Brain microvascular endothelial cell (primary cell): Measurements from ENCODE around the gene CARD18.
"Not testable (repeated sequence)": the region's sequence is repeated elsewhere in the genome, so short reads cannot be mapped to it uniquely, and the experiment has no call there.

Source experiments
- DNase-seq: peaks from one replicate; pipeline ENCODE4 v3.0.0-alpha.2; 2020
- H3K27ac ChIP-seq: fragments of 250-450 bp; sonication (Bioruptor Pico); 2 replicates; pipeline ENCODE4 v1.5.1; 2020; ENCODE audit warnings: mild to moderate bottlenecking, moderate library complexity
- H3K27me3 ChIP-seq: fragments of 250-450 bp; sonication (Bioruptor Pico); replicated peaks from 2 replicates; pipeline ENCODE4 v1.5.1; 2020; ENCODE audit warnings: mild to moderate bottlenecking
- H3K36me3 ChIP-seq: fragments of 250-450 bp; sonication (Bioruptor Pico); replicated peaks from 2 replicates; pipeline ENCODE4 v1.5.1; 2020; ENCODE audit warnings: mild to moderate bottlenecking
- H3K4me3 ChIP-seq: 2 replicates; pipeline ENCODE4 v1.5.1; 2011; ENCODE audit warnings: low read depth, mild to moderate bottlenecking, control low read depth, low read length, moderate library complexity
- CTCF ChIP-seq: IDR thresholded peaks from 2 replicates; pipeline ENCODE4 v1.5.1; 2011; ENCODE audit warnings: low read depth, mild to moderate bottlenecking, moderate library complexity, low read length, control low read depth, inconsistent platforms; ENCODE audit errors: missing control alignments
- in situ Hi-C: cut with HindIII; loops from 2 replicates; pipeline ENCODE4 v1.10.0; 2017; ENCODE audit warnings: low sequenced_read_pairs, low pct_ligation_motif_present

Gene CARD18

GRCh38 chr11:105103336-105103735 lies 36.2 kb downstream of the CARD18 start:
- Histone ChIP-seq H3K27me3 (no peaks in the 10 kb centered on the region), H3K4me3 (no peak overlapping the region), H3K36me3 (no peaks in the 10 kb centered on the region), H3K27ac (no peak overlapping the region)
- in situ Hi-C loops: no loop called here
- no peak for DNase-seq
- no peak for TF ChIP-seq CTCF

- H3K36me3 ChIP-seq, H3K27me3 ChIP-seq, DNase-seq, H3K4me3 ChIP-seq, in situ Hi-C loops, H3K27ac ChIP-seq: not testable (repeated sequence)
These were observed 37.4 kb downstream of the CARD18 start for GRCh38 chr11:105102079-105102581.

- H3K27me3 ChIP-seq: no peaks in the 10 kb centered on the region
- no peak overlapping the region for H3K4me3 ChIP-seq
- no peak for DNase-seq
- in situ Hi-C loops: no loop called here
- H3K36me3 ChIP-seq: no peaks in the 10 kb centered on the region
- H3K27ac ChIP-seq: no peak overlapping the region
- no peak for TF ChIP-seq CTCF
These were observed 38.5 kb downstream of the CARD18 start for GRCh38 chr11:105100981-105101630.

GRCh38 chr11:105100206-105100605 lies 39.4 kb downstream of the CARD18 start:
- H3K27ac ChIP-seq: no peak overlapping the region
- no peak for DNase-seq
- in situ Hi-C loops: no loop called here
- no peak overlapping the region for H3K4me3 ChIP-seq
- no peak for TF ChIP-seq CTCF
- no peaks in the 10 kb centered on the region for H3K27me3 ChIP-seq
- no peaks in the 10 kb centered on the region for H3K36me3 ChIP-seq

GRCh38 chr11:105099594-105099993 lies 40.0 kb downstream of the CARD18 start:
- H3K36me3 ChIP-seq, in situ Hi-C loops, H3K27me3 ChIP-seq, H3K27ac ChIP-seq, DNase-seq, H3K4me3 ChIP-seq: not testable (repeated sequence)

GRCh38 chr11:105092256-105093239 lies 47.0 kb downstream of the CARD18 start:
- H3K4me3 ChIP-seq: no peak overlapping the region
- no peak overlapping the region for H3K27ac ChIP-seq
- H3K27me3 ChIP-seq: no peaks in the 10 kb centered on the region
- TF ChIP-seq CTCF: no peak
- H3K36me3 ChIP-seq: no peaks in the 10 kb centered on the region
- DNase-seq: no peak
- in situ Hi-C loops: no loop called here
